Astrocyte of the spinal cord (primary cell): ENCODE data around the gene AIFM2.
A peak's percentile ranks its signal among the peaks of the same experiment; 100 is the strongest.
"Not testable (repeated sequence)": the region's sequence is repeated elsewhere in the genome, so short reads cannot be mapped to it uniquely, and the experiment has no call there.

Experiments
- DNase-seq: peaks from one replicate; pipeline ENCODE4 v3.0.0; 2011; ENCODE audit warnings: low read depth, low spot score
- H3K4me3 ChIP-seq: 2 replicates; pipeline ENCODE4 v1.5.1; 2011; ENCODE audit warnings: low read depth, mild to moderate bottlenecking, low read length, moderate library complexity
- CTCF ChIP-seq: IDR thresholded peaks from 2 replicates; pipeline ENCODE4 v1.5.1; 2012; ENCODE audit warnings: low read depth, mild to moderate bottlenecking, low read length, inconsistent platforms
- in situ Hi-C: cut with HindIII; loops from 2 replicates; pipeline ENCODE4 v1.10.0; 2017; ENCODE audit warnings: low sequenced_read_pairs

AIFM2 gene

GRCh38 chr10:70162151-70162891 is 29.7 kb upstream of the AIFM2 start:
- no peak for TF ChIP-seq CTCF
- no peak overlapping the region for H3K4me3 ChIP-seq
- no peak for DNase-seq
- in situ Hi-C loops = no loop called here

- no peak overlapping the region for H3K4me3 ChIP-seq
- in situ Hi-C loops = no loop called here
- no peak for DNase-seq
- TF ChIP-seq CTCF = no peak
Observed at GRCh38 chr10:70160798-70161197, 28.2 kb upstream of the AIFM2 start.

DNA sequence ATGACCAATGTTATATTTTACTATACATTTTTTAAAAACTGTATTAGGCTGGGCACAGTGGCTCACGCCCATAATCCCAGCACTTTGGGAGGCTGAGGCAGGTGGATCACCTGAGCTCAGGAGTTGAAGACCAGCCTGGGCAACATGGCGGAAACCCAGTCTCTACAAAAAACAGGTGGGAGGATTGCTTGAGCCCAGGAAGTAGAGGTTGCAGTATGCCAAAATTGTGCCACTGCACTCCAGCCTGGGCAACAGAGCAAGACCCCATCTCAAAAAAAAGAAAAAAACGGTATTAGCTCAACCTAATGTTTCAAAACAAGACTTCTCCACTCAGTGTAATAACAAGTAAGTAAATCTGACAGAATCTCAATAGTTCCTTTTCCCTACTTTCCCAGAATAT is 26.7 kb upstream of the AIFM2 start:
- H3K4me3 ChIP-seq, DNase-seq, in situ Hi-C loops: not testable (repeated sequence)

- no peak for TF ChIP-seq CTCF
- in situ Hi-C loops = no loop called here
- no peak for DNase-seq
- H3K4me3 ChIP-seq = no peak overlapping the region
Observed at GRCh38 chr10:70158113-70158512, 25.5 kb upstream of the AIFM2 start.

- in situ Hi-C loops = no loop called here
- no peak for TF ChIP-seq CTCF
- no peak overlapping the region for H3K4me3 ChIP-seq
- no peak for DNase-seq
Observed at GRCh38 chr10:70155255-70155838, 22.7 kb upstream of the AIFM2 start.

DNA sequence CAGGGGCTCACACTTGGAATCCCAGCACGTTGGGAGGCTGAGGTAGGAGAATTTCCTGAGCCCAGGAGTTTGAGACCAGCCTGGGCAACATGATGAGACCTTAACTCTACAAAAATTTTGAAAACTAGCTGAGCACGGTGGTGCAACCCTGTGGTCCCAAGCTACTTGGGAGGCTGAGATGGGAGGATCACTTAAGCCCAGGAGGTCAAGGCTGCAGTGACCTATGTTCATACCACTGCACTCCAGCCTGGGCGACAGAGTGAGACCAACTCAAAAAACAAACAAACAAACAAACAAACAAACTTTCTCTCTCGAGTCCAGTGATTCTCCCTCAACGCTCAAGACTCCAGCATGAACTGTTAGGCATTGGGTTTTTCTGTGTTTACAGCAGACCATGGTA is 15.9 kb upstream of the AIFM2 start:
- in situ Hi-C loops = no loop called here
- no peak for TF ChIP-seq CTCF
- DNase-seq = no peak
- no peak overlapping the region for H3K4me3 ChIP-seq

GRCh38 chr10:70147259-70147625 is 14.6 kb upstream of the AIFM2 start:
- H3K4me3 ChIP-seq = peak overlapping the region; percentile 51
- no peak for TF ChIP-seq CTCF
- in situ Hi-C loops = no loop called here
- DNase-seq = no peak
